Adrenal gland (tissue), 5 donors: ENCODE results near the gene IRF8.

Source experiments
- CTCF ChIP-seq, 6 experiments: fragments of 450-650 bp in 4 of 6; fragments of 200-600 bp in 2 of 6; sonication (generic) in 1 of 6; IDR thresholded peaks; 1 replicate in 5 of 6; 2 replicates in 1 of 6; pipeline versions ENCODE4 v1.5.1 to v1.8.0; 2016 to 2021; ENCODE audit warnings: antibody characterized with exemption in 6 of 6, mild to moderate bottlenecking in 2 of 6, moderate library complexity in 1 of 6
- POLR2A ChIP-seq, 2 donors: fragments of 450-650 bp; IDR thresholded peaks; one replicate each; pipeline ENCODE4 v1.6.1; 2017; ENCODE audit warnings: antibody characterized with exemption in 2 of 2, mild to moderate bottlenecking in 2 of 2, moderate library complexity in 1 of 2
- donor health status: DM: no; HTN: no; CAD: no.

- no peak for TF ChIP-seq CTCF (IDR thresholded peaks at IDR 0.05)
- no peak for TF ChIP-seq POLR2A (IDR thresholded peaks at IDR 0.05)
These were observed 42.9 kb upstream of the IRF8 start for GRCh38 chr16:85856079-85856478.
